ENCODE data around the gene SLC7A6.

The SLC7A6 gene

DNA sequence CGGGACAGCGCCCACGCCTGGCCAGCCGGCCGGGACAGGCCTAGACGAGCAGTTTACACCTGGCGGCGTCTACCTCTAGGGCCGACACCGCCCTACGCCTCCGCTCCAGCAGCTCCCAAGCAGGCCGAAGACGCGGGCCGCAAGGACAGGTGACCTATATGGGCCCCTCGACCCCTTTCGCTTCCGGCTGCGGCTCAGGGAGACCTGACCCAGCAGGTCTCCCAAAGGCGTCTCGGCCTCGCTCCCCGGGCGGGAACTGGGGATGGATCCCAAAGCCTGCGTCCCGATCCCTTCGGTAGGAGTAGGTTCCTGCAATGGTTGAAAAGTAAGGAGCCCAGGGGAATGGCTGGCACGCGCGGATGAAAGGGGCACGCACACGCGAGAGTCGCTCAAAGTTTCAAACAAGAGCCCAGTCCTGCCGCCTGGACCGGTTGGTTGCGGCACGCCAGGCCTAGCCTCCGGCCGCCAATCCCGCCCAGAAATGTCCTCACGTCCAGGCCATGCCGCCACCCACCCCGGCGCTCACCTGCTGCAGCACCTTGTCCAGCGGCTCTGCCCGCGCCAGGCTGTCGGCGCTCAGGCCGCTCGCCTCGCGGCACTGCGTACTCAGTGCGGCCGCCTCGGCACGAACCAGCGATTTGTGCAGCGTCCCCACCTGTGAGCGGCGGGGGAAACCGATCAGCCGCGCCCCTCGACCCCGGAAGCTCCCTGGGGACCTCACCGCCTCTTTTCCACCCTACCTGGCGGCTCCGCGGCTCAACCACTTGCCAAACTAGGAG lies 29.0 kb upstream of the SLC7A6 start:
- no peak for DNase-seq

DNA sequence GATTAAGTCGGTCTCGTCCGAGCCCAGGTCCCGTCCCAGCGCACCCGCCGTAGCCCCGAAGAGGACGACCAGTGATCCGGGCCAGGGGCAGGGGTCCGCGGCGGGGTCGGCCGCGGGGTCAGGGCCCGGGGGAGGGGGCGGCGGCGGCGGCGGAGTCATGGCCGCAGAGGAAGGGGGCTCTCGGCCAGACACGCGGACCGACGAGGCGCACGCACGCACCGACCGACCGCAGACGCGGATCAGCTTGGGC lies 28.5 kb upstream of the SLC7A6 start, which contains the start of gene ESRP2:
Gene ESRP2, minus strand, starts transcription at position 241 of the 250 bp plus-strand sequence. Its CDS starts 82 bp downstream, at position 159.
- no peak for DNase-seq

DNA sequence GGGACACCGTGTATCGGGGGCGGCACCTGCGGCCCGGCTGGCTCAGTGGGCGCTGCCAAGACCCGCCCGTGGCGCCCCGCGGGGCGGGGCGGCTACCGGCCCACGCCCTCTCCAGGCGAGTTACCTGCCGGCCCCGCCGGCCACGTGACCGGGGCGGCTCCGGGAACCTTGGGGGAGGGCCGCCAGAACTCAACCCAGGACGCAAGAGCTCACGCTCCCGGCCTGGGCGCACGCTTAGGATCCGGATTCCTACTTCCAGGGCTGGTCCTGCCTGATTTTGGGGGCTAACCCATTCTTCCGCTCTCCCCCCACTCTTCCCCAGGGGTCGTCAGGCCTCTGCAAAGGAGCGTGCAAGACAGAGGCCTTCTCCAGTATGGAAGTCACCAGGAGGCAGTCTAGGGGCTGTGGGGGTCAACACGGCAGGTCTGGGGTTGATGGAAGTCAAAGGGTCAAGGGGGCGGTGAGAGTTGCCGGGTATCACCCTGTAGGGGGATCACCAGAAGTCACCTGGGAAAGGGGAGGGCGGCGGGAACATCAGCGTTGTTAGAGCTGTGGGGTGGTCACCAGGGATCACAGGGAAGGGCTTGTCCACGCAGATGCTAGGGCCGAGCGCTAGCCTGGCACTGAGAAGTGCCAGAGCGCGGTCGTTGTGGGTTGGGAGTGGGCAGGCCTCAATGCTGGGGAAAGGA lies 28.0 kb upstream of the SLC7A6 start:
- DNase-seq, result peak in 1 of 4 experiments; percentile 31

DNA sequence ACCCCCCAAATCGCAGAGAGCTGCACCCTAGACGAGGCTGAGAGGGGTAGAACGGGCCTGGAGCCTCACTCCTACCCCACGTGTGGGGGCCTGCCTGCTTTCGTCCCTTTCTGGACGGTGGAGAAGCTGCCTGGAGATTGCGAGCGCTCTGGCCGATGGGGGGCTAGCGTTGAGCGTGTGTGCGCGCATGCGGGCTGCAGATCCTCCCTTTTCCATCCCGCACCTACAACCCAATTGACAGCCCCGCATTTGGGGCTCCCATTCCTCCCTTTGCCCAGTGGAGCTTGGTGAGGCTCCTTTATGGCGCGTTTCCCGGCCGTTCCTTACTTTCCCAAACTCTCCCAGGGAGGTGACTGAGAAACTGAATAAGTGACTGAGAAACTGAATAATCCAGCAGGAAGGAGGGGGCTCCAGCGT lies 27.5 kb upstream of the SLC7A6 start:
- peak in 1 of 4 experiments; percentile 4 for DNase-seq

DNA sequence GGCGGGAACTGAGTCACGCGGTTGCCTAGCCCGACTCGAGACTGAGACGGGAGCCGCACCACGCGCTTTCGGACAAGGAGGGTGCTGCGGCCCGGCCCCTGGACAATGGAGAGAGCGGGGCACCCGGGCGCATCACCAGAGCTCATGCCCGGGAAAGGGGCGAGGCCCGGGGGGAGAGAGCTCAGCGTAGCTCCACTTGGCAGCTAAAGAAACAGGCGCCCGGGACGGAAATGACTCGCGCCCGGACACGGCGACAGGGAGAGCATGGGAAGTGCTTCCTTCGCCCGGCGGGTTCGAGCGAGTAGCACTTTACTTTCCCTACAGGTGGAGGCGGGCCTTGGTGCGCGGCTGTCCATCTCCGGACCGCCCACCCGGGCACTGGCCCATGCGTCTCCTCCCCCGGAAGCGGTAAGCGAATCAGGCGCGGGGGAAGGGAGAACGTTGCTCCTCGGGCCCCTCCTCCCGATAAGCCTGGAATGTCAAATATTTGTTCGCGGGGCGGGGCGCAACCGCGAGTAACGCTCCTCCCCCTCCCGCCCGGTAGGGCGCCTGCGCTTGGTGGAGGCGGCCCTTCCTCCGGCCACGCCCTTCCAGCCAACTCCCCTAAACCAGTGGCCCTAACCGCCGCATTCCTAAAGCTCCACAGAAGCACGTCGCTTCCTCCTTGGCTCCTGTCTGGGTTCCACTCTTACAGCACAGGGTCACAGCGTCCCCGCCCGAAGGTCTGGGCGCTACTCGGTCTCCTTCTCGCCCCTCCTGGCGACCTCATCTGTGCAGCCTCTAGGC lies 26.9 kb upstream of the SLC7A6 start:
- peak; percentile 97 to 99 (median 98) for DNase-seq

DNA sequence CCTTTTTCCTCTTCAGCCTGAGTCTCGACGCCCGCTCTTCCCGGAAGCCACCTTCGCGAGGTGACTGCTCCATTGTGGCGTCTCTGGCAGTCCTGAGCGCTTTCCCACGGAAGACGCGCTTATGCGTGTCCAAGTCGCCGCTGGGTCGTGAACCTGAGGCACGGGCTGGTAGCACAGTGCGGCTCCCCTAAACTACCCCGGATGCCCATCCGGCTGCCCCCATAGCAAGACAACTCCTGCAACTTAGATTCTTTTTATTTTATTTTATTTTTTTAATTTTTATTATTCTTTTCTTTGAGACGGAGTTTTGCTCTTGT lies 26.3 kb upstream of the SLC7A6 start:
- DNase-seq, result no peak

DNA sequence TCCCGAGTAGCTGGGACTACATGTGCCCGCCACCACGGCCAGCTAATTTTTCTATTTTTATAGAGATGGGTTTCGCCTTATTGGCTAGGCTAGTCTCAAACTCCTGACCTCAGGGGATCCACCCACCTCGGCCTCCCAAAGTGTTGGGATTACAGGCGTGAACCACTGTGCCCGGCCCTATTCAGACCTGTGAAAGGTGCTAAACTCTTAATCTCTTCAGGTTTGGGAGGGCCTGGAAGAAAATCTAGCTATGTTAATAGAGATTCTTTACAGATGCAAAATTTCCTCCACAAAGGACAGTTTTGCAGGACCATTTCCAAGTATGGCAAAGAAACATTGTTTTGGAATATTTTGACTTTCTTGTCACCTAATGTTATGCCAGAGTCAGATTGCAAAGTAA lies 22.2 kb upstream of the SLC7A6 start:
- DNase-seq, result no peak

DNA sequence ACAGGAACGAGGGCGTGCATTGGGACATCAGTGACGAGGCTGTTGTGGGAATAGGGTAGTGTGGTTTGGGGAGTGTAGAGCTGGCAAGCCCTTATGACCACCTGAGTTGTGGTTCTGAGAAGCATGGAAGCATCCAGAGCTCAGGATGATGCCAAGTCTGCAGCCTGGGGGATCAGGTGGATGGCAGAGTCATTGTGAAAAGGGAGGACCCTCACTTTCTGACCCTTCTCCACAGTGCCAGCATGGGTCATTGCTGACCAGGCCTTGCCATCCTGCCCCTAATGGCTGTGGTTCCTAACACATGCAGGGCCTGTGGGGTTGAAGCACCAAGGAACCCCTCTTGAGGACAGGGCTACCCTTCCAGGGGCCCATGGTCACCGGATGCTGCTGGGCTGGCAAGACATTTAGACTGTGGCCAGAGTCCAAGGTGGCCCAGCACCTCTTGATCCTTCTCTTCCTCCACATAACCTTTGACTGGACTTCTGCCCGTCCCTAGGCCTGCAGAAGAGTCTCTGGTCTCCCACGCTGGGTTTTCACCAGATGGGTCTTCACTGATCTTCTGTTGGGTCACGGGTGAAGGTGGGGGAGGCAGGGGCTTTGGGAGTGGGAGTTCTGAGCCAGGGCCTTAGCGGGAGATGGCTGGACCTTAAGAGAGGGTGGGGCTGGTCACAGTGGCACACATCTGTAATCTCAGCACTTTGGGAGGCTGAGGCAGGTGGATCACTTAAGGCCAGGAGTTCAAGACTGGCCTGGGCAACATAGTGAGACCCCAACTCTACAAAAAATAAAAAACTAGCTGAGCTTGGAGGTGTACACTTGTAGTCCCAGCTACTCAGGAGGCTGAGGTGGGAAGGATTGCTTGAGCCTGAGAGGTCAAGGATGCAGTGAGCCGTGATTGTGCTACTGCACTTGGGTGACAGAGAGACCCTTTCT lies 21.1 kb upstream of the SLC7A6 start:
- no peak for DNase-seq

DNA sequence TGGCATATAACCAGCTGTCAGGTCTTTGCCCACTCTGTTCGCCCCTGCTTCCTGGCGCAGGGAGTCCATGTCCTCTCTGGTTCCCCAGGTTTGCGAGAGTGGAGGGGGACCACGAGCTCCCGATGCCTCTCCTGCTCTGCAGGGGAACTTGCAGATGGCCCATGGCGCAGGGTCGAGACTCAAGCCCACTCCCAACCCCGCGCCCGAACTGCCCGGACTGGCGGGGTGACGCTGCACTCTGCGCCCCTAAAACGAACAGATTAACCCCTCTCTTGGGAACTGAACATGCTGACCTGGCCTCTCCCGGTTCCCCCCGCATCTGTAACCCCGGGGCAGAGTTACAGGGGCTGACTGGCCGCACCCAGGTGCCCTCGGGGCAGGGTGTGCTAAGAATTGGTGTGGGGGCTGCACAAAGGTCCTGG lies 19.8 kb upstream of the SLC7A6 start:
- DNase-seq, result peak in 1 of 4 experiments; percentile 20

DNA sequence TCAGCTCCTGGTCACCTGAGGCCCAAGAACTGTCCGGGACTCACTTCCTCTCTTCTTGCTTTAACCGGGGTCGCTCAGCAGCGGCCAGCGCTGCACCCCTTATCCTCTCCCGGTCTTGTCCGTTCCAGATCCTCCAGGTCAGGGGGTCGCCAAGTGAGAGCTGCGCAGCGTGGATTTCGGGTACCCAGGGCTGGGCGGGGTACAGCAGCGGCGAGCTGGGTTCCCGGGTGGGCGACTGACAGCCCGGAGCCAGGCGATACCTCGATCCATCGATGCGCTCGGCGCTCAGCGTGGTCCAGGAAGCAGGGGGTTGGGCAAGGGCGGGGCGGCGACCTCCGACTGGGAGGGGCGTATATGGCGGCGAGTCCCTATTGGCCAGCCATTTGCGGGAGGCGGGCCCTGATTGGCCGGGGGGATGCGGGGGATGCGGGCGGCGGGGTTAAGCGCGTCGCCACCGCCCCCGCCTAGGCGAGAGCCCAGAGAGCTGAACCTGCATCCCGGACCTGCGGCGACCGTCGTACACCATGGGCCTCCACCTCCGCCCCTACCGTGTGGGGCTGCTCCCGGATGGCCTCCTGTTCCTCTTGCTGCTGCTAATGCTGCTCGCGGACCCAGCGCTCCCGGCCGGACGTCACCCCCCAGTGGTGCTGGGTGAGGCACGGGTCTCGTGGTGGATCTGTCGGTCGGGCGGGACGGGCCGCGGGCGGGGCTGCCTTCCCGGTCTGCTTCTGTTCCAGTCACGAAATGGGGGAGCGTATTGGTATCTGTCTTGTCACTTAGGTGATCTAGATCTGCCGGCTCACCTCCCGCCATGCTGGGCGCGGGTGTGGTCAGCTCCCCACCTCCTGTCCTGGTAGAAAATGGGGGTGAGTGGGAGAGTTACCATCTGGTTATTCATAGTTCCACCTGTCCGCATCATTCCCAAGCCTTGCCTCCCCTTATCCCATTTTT lies 19.1 kb upstream of the SLC7A6 start, which contains the start of gene PLA2G15:
Gene PLA2G15, plus strand, starts transcription at position 471 of the 951 bp plus-strand sequence. Its CDS starts 54 bp downstream, at position 525.
- peak; percentile 93 to 97 (median 96) for DNase-seq

DNA sequence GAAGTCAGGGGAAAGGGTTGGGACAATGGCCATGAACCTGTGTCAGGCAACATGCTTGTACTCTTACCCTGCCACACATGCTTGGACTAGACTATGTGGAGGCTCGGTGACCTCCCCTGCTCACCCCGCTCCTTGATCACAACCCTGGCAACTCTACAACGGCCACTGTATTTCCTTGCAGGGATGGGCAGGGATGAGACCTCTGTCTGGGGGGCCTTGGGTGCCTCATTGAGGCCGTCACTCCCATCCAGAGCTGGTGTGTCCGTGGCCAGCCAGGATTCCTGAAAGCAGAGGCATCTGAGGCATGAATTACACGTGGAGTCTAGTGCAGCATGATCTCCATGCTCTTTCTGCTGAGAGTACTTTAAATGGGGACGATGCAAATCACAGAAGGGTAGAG lies 18.2 kb upstream of the SLC7A6 start:
- DNase-seq, result no peak

DNA sequence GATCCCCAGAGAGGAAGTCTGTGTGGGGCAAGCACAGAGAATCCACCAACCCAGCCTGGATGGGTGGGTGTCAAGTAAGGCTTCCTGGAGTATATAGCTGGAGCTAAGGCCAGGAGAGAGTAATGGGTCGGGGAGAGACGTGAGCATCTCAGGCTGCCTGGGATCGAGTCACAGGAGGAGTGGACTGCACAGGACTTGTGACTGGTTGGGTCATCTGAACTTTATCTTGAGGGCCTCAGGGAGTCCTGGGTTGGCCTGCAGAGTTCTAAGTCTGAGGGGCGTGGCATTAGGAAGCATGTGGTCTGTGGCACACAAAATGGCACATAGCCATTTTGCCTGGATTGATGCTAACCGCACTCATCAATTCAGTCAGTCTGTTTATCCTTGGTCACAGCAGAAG lies 17.7 kb upstream of the SLC7A6 start:
- peak; percentile 72 to 88 (median 81) for DNase-seq

DNA sequence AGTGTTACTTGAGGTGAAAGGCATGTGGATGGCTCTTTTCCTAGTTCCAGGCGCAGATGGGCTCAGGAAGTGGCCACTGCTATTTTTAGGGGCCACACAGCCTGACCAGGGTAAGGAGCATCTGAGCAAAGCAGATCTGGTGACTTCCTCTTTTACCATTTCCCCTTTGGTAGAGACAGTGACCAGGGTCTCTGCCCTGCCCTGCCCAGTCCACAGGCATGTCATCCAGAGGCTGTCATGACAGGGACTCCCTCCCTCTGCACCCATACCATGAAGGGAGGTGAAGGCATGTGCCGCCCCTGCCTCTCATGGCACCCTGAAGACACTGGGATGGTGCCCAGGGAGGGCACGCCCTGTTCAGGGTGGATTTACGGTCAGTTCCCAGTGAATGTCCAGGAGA lies 16.9 kb upstream of the SLC7A6 start:
- DNase-seq, result peak; percentile 79 to 93 (median 88)

DNA sequence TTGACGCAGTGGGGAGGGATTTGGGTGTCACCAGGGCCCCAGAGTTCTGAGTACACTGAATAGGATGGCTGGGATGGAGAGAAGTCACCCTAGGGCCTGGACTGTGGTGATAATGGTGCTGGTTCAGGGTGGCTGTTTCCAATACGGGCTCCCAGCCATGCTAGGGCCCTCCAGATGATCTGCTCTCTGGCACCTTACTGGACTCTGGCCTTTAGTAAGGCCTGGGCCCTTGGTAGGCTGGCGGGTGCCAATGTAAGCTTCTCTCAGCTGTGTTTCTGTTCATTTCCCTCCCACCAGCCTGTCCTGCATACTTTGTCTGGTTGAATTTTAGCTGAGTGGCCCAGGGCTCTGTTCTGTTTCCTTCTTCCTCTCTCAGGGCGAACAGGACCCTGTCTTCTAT lies 16.4 kb upstream of the SLC7A6 start:
- DNase-seq, result peak in 3 of 4 experiments; percentile 29 to 54 (median 43)

DNA sequence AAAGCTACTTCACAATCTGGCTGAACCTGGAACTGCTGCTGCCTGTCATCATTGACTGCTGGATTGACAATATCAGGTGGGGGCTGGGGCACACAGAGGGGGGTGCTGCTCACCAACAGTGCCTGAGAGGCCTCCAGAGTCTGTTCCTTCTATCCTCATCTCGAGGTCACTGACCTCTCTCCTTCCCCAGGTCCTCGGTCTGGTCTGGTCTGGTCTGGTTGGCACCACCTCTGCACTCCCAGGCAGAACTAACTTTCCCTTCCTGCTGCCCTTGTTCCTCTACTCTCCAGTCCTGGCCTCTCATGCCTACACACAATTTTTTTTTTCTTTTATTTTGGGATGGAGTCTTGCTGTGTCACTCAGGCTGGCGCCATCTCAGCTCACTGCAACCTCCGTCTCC lies 15.0 kb upstream of the SLC7A6 start:
- peak in 3 of 4 experiments; percentile 48 to 53 (median 48) for DNase-seq

DNA sequence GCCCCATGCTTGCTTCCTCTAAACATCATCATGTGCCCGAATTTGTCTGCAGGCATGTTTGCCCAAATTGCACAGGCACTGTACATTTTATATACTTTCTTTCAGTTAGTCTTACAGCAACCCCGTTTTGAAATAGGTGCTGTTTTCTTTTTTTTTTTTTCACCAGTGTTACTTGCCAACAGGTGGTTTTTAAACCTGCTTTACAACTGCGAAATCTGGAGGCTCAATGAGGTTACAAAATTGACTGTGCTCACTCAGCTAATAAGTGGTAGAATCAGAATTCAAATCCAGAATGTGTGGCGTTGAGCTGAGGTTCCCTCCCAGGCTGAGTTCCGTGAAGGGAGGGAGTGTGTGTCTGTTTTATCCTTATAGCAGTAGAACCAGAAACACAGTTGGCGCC lies 13.4 kb upstream of the SLC7A6 start:
- no peak for DNase-seq

DNA sequence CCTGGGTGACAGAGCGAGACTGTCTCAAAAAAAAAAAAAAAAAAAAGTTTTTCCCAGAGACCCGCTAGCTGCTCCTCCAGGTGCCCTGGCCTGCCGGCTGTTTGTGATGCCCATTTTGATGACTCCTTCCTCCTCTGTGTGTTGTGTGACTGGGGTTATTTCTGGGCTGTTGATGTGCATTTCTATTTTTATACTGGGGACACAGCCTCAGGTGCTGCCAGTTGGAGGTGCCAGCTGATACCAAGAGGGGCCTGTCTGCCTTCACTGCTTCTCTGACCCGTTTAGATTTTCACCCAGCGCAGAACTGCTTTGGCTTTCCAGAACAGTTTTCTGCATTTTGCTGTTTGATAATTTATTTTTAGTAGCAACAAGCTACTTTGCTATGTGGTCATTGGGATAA lies 12.5 kb upstream of the SLC7A6 start:
- no peak for DNase-seq

DNA sequence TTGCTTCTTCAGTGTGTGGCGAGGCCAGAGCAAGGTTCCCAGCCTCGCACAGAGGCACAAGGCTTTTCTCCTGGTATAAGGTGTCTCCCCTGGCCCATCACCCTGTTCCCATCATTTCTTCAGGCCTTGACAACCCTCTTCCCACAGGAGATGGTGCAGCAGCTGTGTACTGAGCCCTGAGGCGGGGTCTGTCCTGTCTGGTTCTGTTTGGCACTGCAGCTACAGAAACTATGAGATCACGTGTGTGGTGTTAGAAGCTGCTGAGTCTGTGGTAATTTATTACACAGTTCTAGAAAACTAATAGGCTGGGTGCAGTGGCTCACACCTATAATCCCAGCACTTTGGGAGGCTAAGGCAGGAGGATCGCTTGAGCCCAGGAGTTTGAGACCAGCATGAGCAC lies 11.9 kb upstream of the SLC7A6 start:
- DNase-seq, result no peak

DNA sequence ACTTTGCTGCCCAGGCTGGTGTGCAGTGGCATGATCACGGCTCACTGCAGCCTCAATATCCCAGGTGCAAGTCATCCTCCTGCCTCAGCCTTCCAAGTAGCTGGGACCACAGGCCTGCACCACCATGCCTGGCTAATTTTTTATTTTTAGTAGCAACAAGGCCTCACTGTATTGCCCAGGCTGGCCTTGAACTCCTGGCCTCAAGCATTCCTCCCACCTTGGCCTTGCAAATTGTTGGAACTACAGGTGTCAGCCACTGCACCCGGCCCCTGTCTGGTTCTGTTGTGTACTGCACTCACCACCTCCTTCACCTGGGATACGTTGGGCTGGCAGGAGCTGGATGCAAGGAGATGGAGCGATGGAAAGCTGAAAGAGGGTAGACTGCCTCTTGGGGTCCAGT lies 10.6 kb upstream of the SLC7A6 start:
- no peak for DNase-seq

DNA sequence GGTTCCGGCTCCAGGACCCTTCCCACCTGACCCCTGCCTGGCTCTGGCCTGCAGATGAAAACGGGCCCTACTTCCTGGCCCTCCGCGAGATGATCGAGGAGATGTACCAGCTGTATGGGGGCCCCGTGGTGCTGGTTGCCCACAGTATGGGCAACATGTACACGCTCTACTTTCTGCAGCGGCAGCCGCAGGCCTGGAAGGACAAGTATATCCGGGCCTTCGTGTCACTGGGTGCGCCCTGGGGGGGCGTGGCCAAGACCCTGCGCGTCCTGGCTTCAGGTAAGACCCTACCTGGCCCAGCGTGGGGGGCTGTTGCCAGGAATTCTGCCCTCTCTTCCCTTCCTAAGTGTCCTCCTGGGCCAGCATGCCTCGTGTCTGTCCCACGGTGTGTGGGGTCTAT lies 8.6 kb upstream of the SLC7A6 start:
- no peak for DNase-seq

DNA sequence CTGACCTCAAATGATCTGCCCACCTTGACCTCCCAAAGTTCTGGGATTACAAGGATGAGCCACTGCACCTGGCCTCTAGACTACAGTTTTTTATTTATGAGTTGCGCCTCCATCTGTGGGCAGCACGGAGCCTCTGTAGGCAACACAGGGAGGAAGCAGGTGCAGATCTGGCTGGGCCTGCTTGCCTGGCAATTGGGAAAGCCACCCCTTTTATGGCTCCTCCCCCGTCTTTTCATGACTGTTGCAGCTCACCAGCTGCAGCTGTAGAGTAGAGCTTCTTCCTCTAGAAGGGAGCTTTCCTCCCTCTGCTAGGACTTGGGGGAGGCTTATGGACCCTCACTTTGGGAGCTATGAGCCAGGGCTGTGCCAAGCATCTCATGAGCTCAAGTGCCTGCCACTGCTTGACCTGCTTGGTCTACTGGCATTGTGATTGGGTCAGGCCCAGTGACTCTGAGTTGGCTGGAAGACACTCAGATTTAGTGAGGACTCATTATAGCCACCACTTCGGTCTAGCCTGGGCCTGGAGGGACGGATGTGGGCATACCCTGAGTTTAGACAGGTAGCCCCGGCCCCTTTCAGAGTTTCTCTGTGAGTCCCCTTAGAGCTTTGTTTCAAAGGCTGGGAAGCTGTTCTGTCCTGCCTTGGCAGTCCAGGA lies 6.9 kb upstream of the SLC7A6 start:
- DNase-seq, result peak; percentile 45 to 72 (median 68)
